Fibroblast of lung (primary cell): ENCODE measurements around the gene NFKBIB. TPM values are rescaled to one million over a fixed set of nuclear protein-coding genes. Genes with fewer than 3 reads are reported as not detected.

Experiments used
- DNase-seq, 2 donors: peaks; one replicate each; pipeline versions ENCODE4 v3.0.0 to v3.0.0-alpha.2; 2010; ENCODE audit warnings: low read depth in 2 of 2
- H2AFZ ChIP-seq: 2 replicates; pipeline ENCODE4 v1.5.1; 2012; ENCODE audit warnings: low read length, control low read depth, inconsistent platforms
- H3K27ac ChIP-seq: 2 replicates; pipeline ENCODE4 v1.5.1; 2011; ENCODE audit warnings: low read length, control low read depth; ENCODE audit not compliant: insufficient read depth
- H3K27me3 ChIP-seq: 2 replicates; pipeline ENCODE4 v1.5.1; 2011; ENCODE audit warnings: mild to moderate bottlenecking, low read length; ENCODE audit not compliant: control insufficient read depth, insufficient read depth
- H3K36me3 ChIP-seq: 2 replicates; pipeline ENCODE4 v1.5.1; 2011; ENCODE audit warnings: low read length; ENCODE audit not compliant: control insufficient read depth, insufficient read depth
- H3K4me1 ChIP-seq: 2 replicates; pipeline ENCODE4 v1.5.1; 2011; ENCODE audit warnings: low read length; ENCODE audit not compliant: control insufficient read depth, insufficient read depth; ENCODE audit errors: extremely low read depth
- H3K4me2 ChIP-seq: 2 replicates; pipeline ENCODE4 v1.5.1; 2011; ENCODE audit warnings: low read length, control low read depth; ENCODE audit not compliant: insufficient read depth; ENCODE audit errors: extremely low read depth
- H3K4me3 ChIP-seq, 4 experiments: fragments of 200-600 bp in 1 of 4; sonication (generic) in 1 of 4; replicated peaks in 1 of 4; 2 replicates each; pipeline ENCODE4 v1.5.1; 2011 to 2016; ENCODE audit warnings: low read length in 4 of 4, low read depth in 3 of 4, mild to moderate bottlenecking in 3 of 4, control low read depth in 2 of 4, inconsistent platforms in 1 of 4, mixed read lengths in 1 of 4; ENCODE audit not compliant: insufficient read depth in 1 of 4; ENCODE audit errors: control extremely low read depth in 1 of 4
- H3K79me2 ChIP-seq: 2 replicates; pipeline ENCODE4 v1.5.1; 2012; ENCODE audit warnings: mild to moderate bottlenecking, low read length, inconsistent platforms; ENCODE audit not compliant: control insufficient read depth, insufficient read depth
- H3K9ac ChIP-seq: 2 replicates; pipeline ENCODE4 v1.5.1; 2011; ENCODE audit warnings: mild to moderate bottlenecking, low read length, control low read depth; ENCODE audit not compliant: insufficient read depth
- H3K9me3 ChIP-seq: 2 replicates; pipeline ENCODE4 v1.5.1; 2012; ENCODE audit warnings: low read depth, low read length; ENCODE audit not compliant: control insufficient read depth, insufficient read depth
- H4K20me1 ChIP-seq: 2 replicates; pipeline ENCODE4 v1.5.1; 2011; ENCODE audit warnings: low read length; ENCODE audit not compliant: control insufficient read depth, insufficient read depth; ENCODE audit errors: extremely low read depth
- EZH2 ChIP-seq: IDR thresholded peaks from 2 replicates; pipeline ENCODE4 v1.5.1; 2012; ENCODE audit warnings: low read length, control low read depth, mild to moderate bottlenecking; ENCODE audit errors: missing control alignments
- polyA plus RNA-seq, 2 donors: library from polyadenylated mRNA; depleted of rRNA in 1 of 2; stranded (reverse) in 1 of 2; unstranded in 1 of 2; fragments of >200 nt; gene quantifications; 2 replicates each; pipeline ENCODE4 v1.2.1, GENCODE V29; 2011 to 2012; ENCODE audit warnings: missing spikeins in 1 of 2
- total RNA-seq: library from RNA; depleted of rRNA; stranded (reverse); fragments of >200 nt; gene quantifications from 2 replicates; pipeline ENCODE4 v1.2.1, GENCODE V29; 2014
- TF ChIP-seq, protein P1 (sequence below), 2 donors: IDR thresholded peaks in 1 of 2; conservative IDR thresholded peaks in 1 of 2; 1 replicate in 1 of 2; 2 replicates in 1 of 2; pipeline ENCODE4 v1.5.1; 2011 to 2012; ENCODE audit warnings: low read length in 2 of 2, control low read depth in 1 of 2, inconsistent platforms in 1 of 2, low read depth in 1 of 2, mild to moderate bottlenecking in 1 of 2

Gene NFKBIB
- total and polyA plus RNA-seq, 2 donors (not counting 1 experiment from before 2014, with no cell fraction given) = 8.3 to 10.9 TPM

DNA sequence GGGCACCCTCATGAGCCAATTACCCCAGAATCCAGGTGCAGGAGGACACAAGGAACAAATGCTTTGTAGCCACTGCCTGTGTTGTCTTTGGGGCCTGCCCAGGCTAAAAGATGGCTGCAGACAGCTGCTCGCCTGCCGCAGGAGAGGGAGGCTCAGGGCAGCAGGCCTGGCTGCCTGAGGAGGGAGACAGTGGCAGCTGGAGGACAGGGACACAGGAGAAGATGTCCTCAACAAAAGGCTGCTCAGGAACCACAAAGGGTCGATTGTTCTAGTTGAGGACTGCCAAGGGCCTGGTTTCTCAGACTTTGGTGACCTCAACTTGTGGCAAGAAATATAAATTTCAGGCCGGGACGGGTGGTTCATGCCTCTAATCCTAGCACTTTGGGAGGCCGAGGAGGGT lies 8.0 kb upstream of the NFKBIB start:
- Histone ChIP-seq H3K4me1 (no peaks in the 10 kb centered on the region), H3K9ac (no peak overlapping the region), H3K9me3 (no peaks in the 10 kb centered on the region), H3K27ac (no peak overlapping the region), H3K4me3 (no peak overlapping the region), H3K79me2 (no peaks in the 10 kb centered on the region), H3K4me2 (no peak overlapping the region), H3K36me3 (peaks cover 7% of the 10 kb centered on the region), H2AFZ (no peak overlapping the region), H4K20me1 (no peaks in the 10 kb centered on the region), H3K27me3 (no peaks in the 10 kb centered on the region)
- no peak for DNase-seq
- TF ChIP-seq EZH2 = no peak
- TF ChIP-seq, protein P1, sequence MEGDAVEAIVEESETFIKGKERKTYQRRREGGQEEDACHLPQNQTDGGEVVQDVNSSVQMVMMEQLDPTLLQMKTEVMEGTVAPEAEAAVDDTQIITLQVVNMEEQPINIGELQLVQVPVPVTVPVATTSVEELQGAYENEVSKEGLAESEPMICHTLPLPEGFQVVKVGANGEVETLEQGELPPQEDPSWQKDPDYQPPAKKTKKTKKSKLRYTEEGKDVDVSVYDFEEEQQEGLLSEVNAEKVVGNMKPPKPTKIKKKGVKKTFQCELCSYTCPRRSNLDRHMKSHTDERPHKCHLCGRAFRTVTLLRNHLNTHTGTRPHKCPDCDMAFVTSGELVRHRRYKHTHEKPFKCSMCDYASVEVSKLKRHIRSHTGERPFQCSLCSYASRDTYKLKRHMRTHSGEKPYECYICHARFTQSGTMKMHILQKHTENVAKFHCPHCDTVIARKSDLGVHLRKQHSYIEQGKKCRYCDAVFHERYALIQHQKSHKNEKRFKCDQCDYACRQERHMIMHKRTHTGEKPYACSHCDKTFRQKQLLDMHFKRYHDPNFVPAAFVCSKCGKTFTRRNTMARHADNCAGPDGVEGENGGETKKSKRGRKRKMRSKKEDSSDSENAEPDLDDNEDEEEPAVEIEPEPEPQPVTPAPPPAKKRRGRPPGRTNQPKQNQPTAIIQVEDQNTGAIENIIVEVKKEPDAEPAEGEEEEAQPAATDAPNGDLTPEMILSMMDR (conservative IDR thresholded peaks at IDR 0.05 in 1 of 2, IDR thresholded peaks at IDR 0.05 in 1 of 2; ENCODE audit: low read depth in 1 of 2, low read length in 2 of 2) = no peak

DNA sequence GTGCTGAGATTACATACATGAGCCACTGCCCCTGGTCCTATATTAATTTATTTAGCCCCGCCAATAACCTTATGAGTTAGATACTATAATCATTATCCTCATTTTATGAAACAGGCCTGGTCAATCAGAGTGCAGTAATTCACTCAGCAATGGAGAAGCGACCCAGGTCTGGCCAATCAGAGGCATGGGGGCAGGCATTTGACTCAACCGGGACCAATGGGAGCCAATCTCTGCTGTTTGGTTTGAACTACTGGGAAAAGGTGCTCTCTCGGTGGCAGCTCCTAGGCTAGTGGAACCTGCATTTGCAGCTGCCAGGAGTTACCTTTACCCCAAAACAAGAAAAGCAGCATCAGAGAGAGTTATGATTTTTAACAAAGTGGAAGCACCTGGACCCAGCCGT lies 6.9 kb upstream of the NFKBIB start:
- Histone ChIP-seq H2AFZ (no peak overlapping the region), H3K79me2 (no peaks in the 10 kb centered on the region)

GRCh38 chr19:38893341-38893771 lies 6.4 kb upstream of the NFKBIB start:
- no peak overlapping the region for H3K27ac ChIP-seq
- H3K4me2 ChIP-seq = no peak overlapping the region
- H3K9me3 ChIP-seq = no peaks in the 10 kb centered on the region
- H3K36me3 ChIP-seq = peaks cover 7% of the 10 kb centered on the region
- H3K4me1 ChIP-seq = no peaks in the 10 kb centered on the region
- H3K79me2 ChIP-seq = peaks cover 2% of the 10 kb centered on the region
- no peak for TF ChIP-seq EZH2
- TF ChIP-seq, protein P1 (conservative IDR thresholded peaks at IDR 0.05 in 1 of 2, IDR thresholded peaks at IDR 0.05 in 1 of 2; ENCODE audit: low read depth in 1 of 2, low read length in 2 of 2) = no peak
- H4K20me1 ChIP-seq = no peaks in the 10 kb centered on the region
- no peak overlapping the region for H2AFZ ChIP-seq
- no peak overlapping the region for H3K4me3 ChIP-seq
- no peak for DNase-seq
- no peak overlapping the region for H3K9ac ChIP-seq
- H3K27me3 ChIP-seq = no peaks in the 10 kb centered on the region

More for the DNA sequence above, 6.9 kb upstream of the NFKBIB start:
- H3K4me2 ChIP-seq = no peak overlapping the region
- H3K9me3 ChIP-seq = no peaks in the 10 kb centered on the region
- H3K4me1 ChIP-seq = no peaks in the 10 kb centered on the region
- H3K27me3 ChIP-seq = no peaks in the 10 kb centered on the region
- no peak overlapping the region for H3K9ac ChIP-seq
- H3K27ac ChIP-seq = no peak overlapping the region
- H4K20me1 ChIP-seq = no peaks in the 10 kb centered on the region
- TF ChIP-seq EZH2 = no peak
- TF ChIP-seq, protein P1 (conservative IDR thresholded peaks at IDR 0.05 in 1 of 2, IDR thresholded peaks at IDR 0.05 in 1 of 2; ENCODE audit: low read depth in 1 of 2, low read length in 2 of 2) = no peak
- H3K36me3 ChIP-seq = peaks cover 7% of the 10 kb centered on the region
- H3K4me3 ChIP-seq = no peak overlapping the region
- no peak for DNase-seq
